Endothelial cell of umbilical vein (primary cell): ENCODE data around the gene SZT2. TPM values are rescaled to one million over a fixed set of nuclear protein-coding genes. Genes with fewer than 3 reads are reported as not detected.

Experiments
- BruUV-seq: library from RNA; stranded (reverse); fragments of 400-500 nt; replicated peaks from 2 replicates; lab custom pipeline; 2021; lab: Mats Ljungman, UMichigan
- CTCF ChIA-PET: fragments of 300-600, 350-600 bp; sonication (Branson Sonifier 250); formaldehyde crosslinking; loops from one replicate; lab custom pipeline; 2021; ENCODE audit warnings: antibody characterized with exemption, inconsistent platforms; lab: Charles Lee
- POLR2A ChIA-PET: fragments of 300-600, 350-600 bp; sonication (Branson Sonifier 250); formaldehyde crosslinking; loops from one replicate; lab custom pipeline; 2021; ENCODE audit warnings: antibody characterized with exemption, inconsistent platforms; lab: Charles Lee
- DNase-seq: peaks from one replicate; pipeline ENCODE4 v3.0.0-alpha.2; 2011; ENCODE audit warnings: low read depth, low spot score
- FAIRE-seq: peaks from 2 replicates; lab custom pipeline; 2011; peaks lifted over from hg19 to GRCh38; lab: Jason Lieb, UNC
- H2AFZ ChIP-seq: 2 replicates; pipeline ENCODE4 v1.6.0; 2012; ENCODE audit warnings: low read depth, low read length, control low read depth, inconsistent platforms
- H3K27ac ChIP-seq: 2 replicates; pipeline ENCODE4 v1.5.1; 2011; ENCODE audit warnings: low read depth, mild to moderate bottlenecking, control low read depth, low read length, moderate library complexity; ENCODE audit not compliant: insufficient read depth
- H3K27me3 ChIP-seq, 2 experiments: 2 replicates each; pipeline versions ENCODE4 v1.6.0 to v1.6.1; 2011; ENCODE audit warnings: low read length in 2 of 2, mixed read lengths in 1 of 2; ENCODE audit not compliant: control insufficient read depth in 2 of 2, insufficient read depth in 2 of 2
- H3K36me3 ChIP-seq, 2 experiments: 2 replicates in 1 of 2; 3 replicates in 1 of 2; pipeline ENCODE4 v1.5.1; 2011; ENCODE audit warnings: low read length in 2 of 2, mild to moderate bottlenecking in 1 of 2, moderate library complexity in 1 of 2; ENCODE audit not compliant: control insufficient read depth in 2 of 2, insufficient read depth in 2 of 2; ENCODE audit errors: extremely low read depth in 1 of 2
- H3K4me1 ChIP-seq: 3 replicates; pipeline ENCODE4 v1.5.1; 2011; ENCODE audit warnings: mild to moderate bottlenecking, low read length; ENCODE audit not compliant: control insufficient read depth, insufficient read depth; ENCODE audit errors: extremely low read depth
- H3K4me2 ChIP-seq: 2 replicates; pipeline ENCODE4 v1.6.1; 2011; ENCODE audit warnings: low read length, control low read depth, mixed read lengths; ENCODE audit not compliant: insufficient read depth
- H3K4me3 ChIP-seq, 3 experiments: fragments of 200-600 bp in 1 of 3; sonication (generic), shearing (Covaris generic) in 1 of 3; replicated peaks in 1 of 3; 2 replicates each; pipeline ENCODE4 v1.5.1; 2011 to 2016; ENCODE audit warnings: control low read depth in 3 of 3, low read length in 3 of 3, mild to moderate bottlenecking in 2 of 3, inconsistent platforms in 1 of 3, low read depth in 1 of 3, moderate library complexity in 1 of 3; ENCODE audit not compliant: insufficient read depth in 1 of 3
- H3K79me2 ChIP-seq: 2 replicates; pipeline ENCODE4 v1.6.0; 2012; ENCODE audit warnings: low read length, inconsistent platforms; ENCODE audit not compliant: control insufficient read depth, insufficient read depth
- H3K9ac ChIP-seq: replicated peaks from 2 replicates; pipeline ENCODE3; 2011; ENCODE audit warnings: low read length, control low read depth; ENCODE audit not compliant: insufficient read depth; ENCODE audit errors: extremely low read depth
- H3K9me1 ChIP-seq: replicated peaks from 3 replicates; pipeline ENCODE4 v1.6.0; 2011; ENCODE audit warnings: mild to moderate bottlenecking, low read length; ENCODE audit not compliant: control insufficient read depth, insufficient read depth; ENCODE audit errors: extremely low read depth
- H3K9me3 ChIP-seq: replicated peaks from 2 replicates; pipeline ENCODE4 v1.5.1; 2012; ENCODE audit warnings: low read length, inconsistent platforms; ENCODE audit not compliant: control insufficient read depth, insufficient read depth
- H4K20me1 ChIP-seq: replicated peaks from 2 replicates; pipeline ENCODE3; 2011; ENCODE audit warnings: mild to moderate bottlenecking, low read length; ENCODE audit not compliant: control insufficient read depth, insufficient read depth; ENCODE audit errors: extremely low read depth
- CTCF ChIP-seq, 2 donors: IDR thresholded peaks; 1 replicate in 1 of 2; 2 replicates in 1 of 2; pipeline ENCODE4 v1.5.1; 2011; ENCODE audit warnings: low read length in 2 of 2, mild to moderate bottlenecking in 2 of 2, moderate library complexity in 2 of 2, control low read depth in 1 of 2, inconsistent platforms in 1 of 2, low read depth in 1 of 2; ENCODE audit not compliant: insufficient read depth in 1 of 2; ENCODE audit errors: extremely low read depth in 1 of 2
- EZH2 ChIP-seq: IDR thresholded peaks from 2 replicates; pipeline ENCODE4 v1.6.1; 2012; ENCODE audit warnings: borderline replicate concordance, low read depth, mild to moderate bottlenecking, moderate library complexity, low read length, inconsistent platforms; ENCODE audit not compliant: severe bottlenecking
- FOS ChIP-seq: IDR thresholded peaks from 2 replicates; pipeline ENCODE4 v1.6.1; 2011; ENCODE audit warnings: mild to moderate bottlenecking, low read length, moderate library complexity, borderline replicate concordance; ENCODE audit not compliant: insufficient read depth
- GATA2 ChIP-seq: IDR thresholded peaks from 2 replicates; pipeline ENCODE4 v1.7.0; 2011; ENCODE audit warnings: low read depth, mild to moderate bottlenecking, moderate library complexity, mixed read lengths, low read length; ENCODE audit not compliant: insufficient read length, insufficient read depth
- JUN ChIP-seq: IDR thresholded peaks from 2 replicates; pipeline ENCODE4 v1.6.1; 2011; ENCODE audit warnings: borderline replicate concordance, low read depth; ENCODE audit not compliant: insufficient read length, insufficient read depth
- MAX ChIP-seq: IDR thresholded peaks from 2 replicates; pipeline ENCODE4 v1.6.1; 2011; ENCODE audit not compliant: insufficient read depth, insufficient read length
- MYC ChIP-seq: IDR thresholded peaks from one replicate; pipeline ENCODE4 v1.6.1; 2011; ENCODE audit warnings: mild to moderate bottlenecking, low read depth, low read length
- POLR2A ChIP-seq: IDR thresholded peaks from 2 replicates; pipeline ENCODE4 v1.6.1; 2012; ENCODE audit warnings: low read depth, mild to moderate bottlenecking, control low read depth, low read length
- POLR2AphosphoS5 ChIP-seq: IDR thresholded peaks from 2 replicates; pipeline ENCODE4 v1.6.1; 2012; ENCODE audit warnings: low read depth, mild to moderate bottlenecking, control low read depth, low read length, moderate library complexity; ENCODE audit not compliant: insufficient read depth
- dilution Hi-C: fragments of 300-500 bp; cut with MboI; formaldehyde crosslinking; loops from one replicate; pipeline ENCODE4 v1.15.0; 2019; ENCODE audit warnings: low sequenced_read_pairs; ENCODE audit not compliant: extremely low pct_ligation_motif_present
- intact Hi-C: fragments of 100-400 bp; cut with micrococcal nuclease; formaldehyde crosslinking; loops from one replicate; pipeline ENCODE4 v1.10.0; 2022
- polyA plus RNA-seq, 4 experiments: library from polyadenylated mRNA; depleted of rRNA in 3 of 4; stranded (reverse) in 3 of 4; unstranded in 1 of 4; fragments of >200 nt; gene quantifications; 2 replicates each; pipeline versions ENCODE4 v1.2.1 to v1.2.3, GENCODE V29; 2011 to 2012; ENCODE audit warnings: missing spikeins in 1 of 4
- total RNA-seq: library from RNA; stranded (reverse); gene quantifications from 2 replicates; pipeline ENCODE4 v1.2.3, GENCODE V29; 2021

Gene SZT2
- total and polyA plus RNA-seq, 2 donors (not counting 3 experiments of a cell fraction or from before 2014, with no cell fraction given) = 11.4 to 49.9 TPM

GRCh38 chr1:43357251-43357650, 32.4 kb upstream of the SZT2 start:
- no peak for FAIRE-seq
- TF ChIP-seq POLR2A (no peak), FOS (no peak), MAX (no peak)
- Histone ChIP-seq H3K27ac (no peak overlapping the region), H3K4me3 (no peak overlapping the region), H3K9me1 (no peaks in the 10 kb centered on the region), H3K9ac (no peak overlapping the region), H3K79me2 (peaks cover 34% of the 10 kb centered on the region), H3K9me3 (no peaks in the 10 kb centered on the region), H3K4me1 (peaks cover 38% of the 10 kb centered on the region), H3K4me2 (no peak overlapping the region), H4K20me1 (no peaks in the 10 kb centered on the region), H3K36me3 (peaks cover 4 to 5% of the 10 kb centered on the region in 2 experiments), H2AFZ (no peak overlapping the region), H3K27me3 (no peaks in the 10 kb centered on the region)
- intact Hi-C loops = no loop called here
- no peak for DNase-seq
- CTCF ChIA-PET = interaction anchor here (1.0 to 2.8 kb wide), 7 partner anchors 11 to 130 kb away, joined by 3 to 19 read pairs (median 11); partner anchors contain the start of gene ELOVL1
- no TSS peak for BruUV-seq
- dilution Hi-C loops = no loop called here
- POLR2A ChIA-PET = no interaction called here

- no peaks in the 10 kb centered on the region for H3K9me1 ChIP-seq
- ChIA-PET CTCF (interaction anchor here (0.7 to 2.8 kb wide), 24 partner anchors 9 to 445 kb away, joined by 3 to 19 read pairs (median 4); partner anchors contain the start of genes ELOVL1, MED8 and SZT2), POLR2A (interaction anchor here (0.6 to 1.6 kb wide), 5 partner anchors 10 to 182 kb away, joined by 3 to 6 read pairs (median 4); partner anchors contain the start of genes ELOVL1 and HYI)
- H3K4me2 ChIP-seq = peak overlapping the region; percentile 82
- intact Hi-C loops = loop anchor here (1.0 to 2.0 kb wide), 4 partner anchors 9 to 119 kb away; partner anchors contain the start of gene TIE1
- TF ChIP-seq JUN (no peak), GATA2 (no peak), POLR2AphosphoS5 (peak; percentile 13), EZH2 (no peak), MYC (no peak), MAX (no peak), CTCF (IDR thresholded peaks at IDR 0.05; ENCODE audit: extremely low read depth in 1 of 2, insufficient read depth in 1 of 2, low read depth in 1 of 2, low read length in 2 of 2) (peak; percentile 34 to 52), FOS (no peak), POLR2A (peak; percentile 59)
- H3K27ac ChIP-seq = peak overlapping the region; percentile 80
- peak; percentile 71 for DNase-seq
- peaks cover 36% of the 10 kb centered on the region for H3K79me2 ChIP-seq
- H3K9me3 ChIP-seq = no peaks in the 10 kb centered on the region
- H3K4me1 ChIP-seq = peaks cover 38% of the 10 kb centered on the region
- H3K9ac ChIP-seq = peak overlapping the region; percentile 87
- peak overlapping the region; percentile 57 to 76 (median 70) for H3K4me3 ChIP-seq
- TSS peak; percentile 72 for BruUV-seq
- no peaks in the 10 kb centered on the region for H4K20me1 ChIP-seq
- H3K27me3 ChIP-seq = no peaks in the 10 kb centered on the region
- H3K36me3 ChIP-seq = peaks cover 5 to 6% of the 10 kb centered on the region in 2 experiments
- dilution Hi-C loops = no loop called here
- no peak for FAIRE-seq
- peak overlapping the region; percentile 88 for H2AFZ ChIP-seq
Measured at GRCh38 chr1:43358121-43358745, 31.5 kb upstream of the SZT2 start.
